Activated T-helper 9 cell treated with anti-CD3 and anti-CD28 coated beads, Interleukin-2, amount 50 U/mL, for 16 hours (primary cell): Measurements from ENCODE around the gene RHOU.
"Not testable (repeated sequence)": the region's sequence is repeated elsewhere in the genome, so short reads cannot be mapped to it uniquely, and the experiment has no call there.

Source experiments
- DNase-seq: peaks from one replicate; pipeline ENCODE4 v3.0.0-alpha.2; 2020; ENCODE audit warnings: low read depth

RHOU gene

DNA sequence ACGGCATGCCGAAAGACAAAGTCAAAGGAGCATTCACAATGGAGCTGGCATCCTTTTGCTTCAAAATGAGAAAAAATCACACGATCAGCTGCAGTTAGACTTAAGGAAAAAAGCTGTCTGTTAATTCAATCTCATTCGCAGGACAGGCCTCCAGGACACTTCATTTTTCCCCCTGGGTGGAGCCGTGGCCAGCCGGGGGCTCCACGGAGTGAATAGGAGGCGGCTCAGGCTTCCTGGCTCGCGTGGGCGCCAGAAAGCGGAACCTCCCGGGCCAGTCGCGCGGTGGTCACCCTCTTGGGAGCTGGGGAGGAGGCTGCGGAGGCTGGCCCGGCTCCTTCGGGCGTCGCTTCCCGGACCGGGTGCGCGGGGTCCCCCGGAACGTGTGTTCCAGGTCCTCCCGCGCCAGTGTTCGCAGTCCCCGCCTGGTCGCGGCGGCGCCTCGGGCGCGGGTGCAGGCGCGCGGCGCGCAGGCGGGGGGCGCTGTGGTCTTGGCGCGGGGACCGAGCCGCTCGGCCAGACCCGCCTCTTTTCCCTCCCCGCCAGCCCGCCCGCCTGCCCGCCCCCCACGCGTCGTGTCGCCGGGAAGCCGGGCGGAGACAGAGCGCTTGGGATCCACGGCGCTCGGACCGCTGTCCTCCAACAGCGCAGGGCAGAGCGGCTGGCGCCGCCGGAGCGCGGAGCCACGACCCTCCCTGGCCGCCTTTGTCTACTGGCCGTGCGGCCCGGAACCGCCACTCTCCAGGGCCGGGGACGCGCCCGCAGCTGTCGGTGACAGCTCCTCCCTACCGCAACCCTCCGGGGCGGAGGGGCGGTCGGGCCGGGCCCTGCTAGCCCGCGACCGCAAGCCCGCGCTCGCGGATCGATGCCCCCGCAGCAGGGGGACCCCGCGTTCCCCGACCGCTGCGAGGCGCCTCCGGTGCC, at the start of gene RHOU:
TSS of gene RHOU (plus strand) at position 599 of the 921 bp plus-strand sequence. CDS start at position 863, 264 bp downstream.
- DNase-seq: peak; percentile 48

- no peak for DNase-seq
Measured at GRCh38 chr1:228687587-228687986, 47.7 kb upstream of the RHOU start.

- DNase-seq: no peak
Measured at GRCh38 chr1:228689255-228689654, 46.0 kb upstream of the RHOU start.

DNA sequence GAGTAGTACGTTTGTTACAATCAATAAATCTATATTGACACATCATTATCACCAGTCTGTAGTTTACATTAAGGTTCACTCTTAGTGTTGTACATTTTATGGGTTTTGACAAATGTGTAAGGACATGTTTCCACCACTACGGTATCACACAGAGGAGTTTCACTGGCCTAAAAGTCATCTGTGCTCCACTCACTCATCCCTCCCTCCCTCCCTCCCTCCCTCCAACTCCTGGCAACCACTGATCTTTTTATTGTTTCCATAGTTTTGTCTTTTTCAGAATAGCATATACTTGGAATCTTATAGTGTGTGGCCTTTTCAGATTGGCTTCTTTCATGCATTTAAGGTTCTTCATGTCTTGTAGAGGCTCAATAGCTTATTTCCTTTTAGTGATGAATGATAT, 44.1 kb upstream of the RHOU start:
- DNase-seq: no peak

GRCh38 chr1:228691926-228692325, 43.4 kb upstream of the RHOU start:
- no peak for DNase-seq

DNA sequence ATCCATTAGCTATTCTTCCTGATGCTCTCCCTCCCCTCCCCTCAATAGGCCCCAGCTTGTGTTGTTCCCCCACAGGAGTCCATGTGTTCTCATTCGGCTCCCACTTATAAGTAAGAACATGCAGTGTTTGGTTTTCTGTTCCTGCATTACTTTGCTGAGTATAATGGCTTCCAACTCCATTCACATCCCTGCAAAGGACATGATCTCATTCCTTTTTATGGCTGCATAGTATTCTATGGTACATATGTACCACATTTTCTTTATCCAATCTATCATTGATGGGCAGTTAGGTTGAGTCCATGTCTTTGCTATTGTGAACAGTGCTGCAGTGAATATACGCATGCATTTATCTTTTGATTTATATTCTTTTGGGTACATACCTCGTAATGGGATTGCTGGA, 40.8 kb upstream of the RHOU start:
- DNase-seq: not testable (repeated sequence)

GRCh38 chr1:228695015-228695955, 40.0 kb upstream of the RHOU start:
- no peak for DNase-seq

DNA sequence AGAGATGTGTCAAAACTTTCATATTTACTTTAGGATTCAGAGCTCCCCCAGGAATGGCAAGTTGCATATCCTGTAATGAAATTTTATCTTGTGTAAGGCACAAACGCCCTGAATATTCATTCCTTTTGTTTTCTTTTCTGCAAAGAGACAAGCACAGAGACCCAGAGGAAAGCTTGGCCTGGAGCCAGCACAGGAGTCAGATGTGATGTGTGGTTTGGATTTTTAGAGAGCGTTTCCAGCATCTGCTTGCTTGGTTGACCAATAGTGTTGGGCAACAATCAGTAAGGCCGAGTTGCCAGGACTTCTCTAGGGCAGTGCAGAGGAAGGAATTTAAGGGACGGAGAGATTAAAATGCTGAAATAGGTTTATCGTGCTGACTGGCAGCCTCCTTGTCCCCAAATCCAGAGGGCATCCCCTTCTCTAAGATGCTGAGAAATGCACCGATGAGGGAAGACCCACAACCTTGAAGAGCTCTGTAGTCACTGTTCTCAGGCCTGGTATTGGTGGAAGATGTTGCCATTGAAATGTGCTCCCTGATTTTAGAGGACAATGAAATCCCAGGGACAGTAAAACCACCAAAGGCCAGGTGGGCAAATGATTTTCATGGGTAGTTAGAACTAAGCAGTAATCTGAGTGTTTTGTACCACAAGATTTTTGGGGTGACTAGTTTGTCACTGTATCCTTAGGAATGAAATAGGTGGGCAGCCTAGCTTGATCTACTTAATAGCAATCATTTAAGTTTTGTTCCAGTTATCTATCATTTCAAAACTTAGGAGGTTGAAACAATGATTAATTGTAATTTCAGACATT, 37.9 kb upstream of the RHOU start:
- DNase-seq: no peak

- DNase-seq: no peak
Measured at GRCh38 chr1:228698017-228698329, 37.3 kb upstream of the RHOU start.

GRCh38 chr1:228702433-228702832, 32.8 kb upstream of the RHOU start:
- no peak for DNase-seq

GRCh38 chr1:228706305-228706704, 29.0 kb upstream of the RHOU start:
- DNase-seq: no peak

GRCh38 chr1:228717081-228717480, 18.2 kb upstream of the RHOU start:
- DNase-seq: no peak

DNA sequence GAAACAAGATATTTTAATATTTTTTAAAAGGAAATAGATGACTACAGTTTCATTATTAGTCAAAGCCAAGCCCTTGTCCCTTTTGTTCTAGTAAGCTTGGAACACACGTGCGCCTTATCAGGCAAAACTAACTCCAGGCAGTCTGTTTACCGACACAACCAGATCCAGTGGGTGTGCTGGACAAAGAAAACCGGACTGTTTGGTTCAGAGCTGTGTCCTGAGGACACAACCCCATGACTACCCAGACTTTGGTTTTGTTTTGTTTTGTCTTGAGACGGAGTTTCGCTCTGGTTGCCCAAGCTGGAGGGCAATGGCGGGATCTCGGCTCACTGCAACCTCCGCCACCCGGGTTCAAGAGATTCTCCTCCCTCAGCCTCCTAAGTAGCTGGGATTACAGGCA, 13.9 kb upstream of the RHOU start:
- no peak for DNase-seq

DNA sequence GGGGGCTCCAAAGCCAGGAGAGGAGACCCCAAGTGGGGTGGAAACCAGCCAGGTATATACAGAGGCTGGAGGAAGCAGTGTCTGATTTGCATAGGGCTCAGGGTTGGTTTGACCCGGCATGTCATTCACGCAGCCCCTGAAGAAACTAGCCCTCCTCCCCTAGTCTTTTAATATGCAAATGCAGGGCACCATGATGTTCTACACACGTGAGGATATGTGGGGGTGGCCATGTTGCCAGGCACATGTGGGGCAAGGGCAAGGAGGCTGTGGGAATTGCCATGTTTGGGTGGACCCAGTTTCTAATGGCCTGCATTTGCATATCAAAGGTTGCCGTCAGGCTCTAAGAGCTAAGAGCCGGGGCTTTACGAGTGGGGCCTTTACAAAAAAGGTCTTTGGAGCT, 12.0 kb upstream of the RHOU start:
- no peak for DNase-seq

DNA sequence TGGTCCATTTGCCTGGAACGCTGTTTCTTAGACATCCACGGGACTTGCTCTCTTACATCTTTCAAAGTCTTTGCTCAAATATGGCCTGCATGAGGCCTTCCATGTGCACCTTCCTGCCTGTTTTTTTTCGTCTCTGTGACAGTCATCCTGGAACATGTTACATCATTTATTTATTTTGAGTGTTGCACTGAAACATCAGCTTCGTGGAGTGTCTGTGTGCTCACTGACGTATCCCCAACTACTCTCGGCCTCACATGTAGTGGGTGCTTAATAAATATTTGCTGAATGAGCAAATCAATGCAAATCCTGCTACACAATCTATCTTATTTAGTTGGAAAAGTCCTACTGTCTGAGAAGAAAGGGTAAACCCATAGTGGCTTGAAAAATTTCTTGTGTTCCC, 11.4 kb upstream of the RHOU start:
- DNase-seq: no peak

DNA sequence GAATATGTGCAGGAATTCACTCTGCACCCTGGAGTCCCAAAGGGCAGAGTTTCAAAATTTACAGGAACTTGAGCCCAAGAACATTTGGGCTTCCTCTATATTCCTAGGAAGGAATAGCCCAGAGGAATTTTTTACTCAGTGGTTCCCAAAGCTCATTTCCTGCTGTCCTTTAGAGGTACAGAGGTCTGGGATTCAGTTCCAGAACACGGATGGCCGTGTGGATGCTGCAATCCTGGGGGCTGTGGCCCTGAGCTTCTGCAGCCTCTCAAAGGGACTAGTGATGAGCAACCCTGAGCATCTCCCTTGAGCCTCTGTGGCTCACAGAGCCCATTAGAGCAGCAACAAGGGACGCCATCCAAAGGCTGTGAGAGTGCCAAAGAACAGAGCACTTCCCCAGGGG, 10.1 kb upstream of the RHOU start:
- no peak for DNase-seq

GRCh38 chr1:228727681-228728171, 7.6 kb upstream of the RHOU start:
- no peak for DNase-seq

- no peak for DNase-seq
Measured at GRCh38 chr1:228732426-228732825, 2.9 kb upstream of the RHOU start.

DNA sequence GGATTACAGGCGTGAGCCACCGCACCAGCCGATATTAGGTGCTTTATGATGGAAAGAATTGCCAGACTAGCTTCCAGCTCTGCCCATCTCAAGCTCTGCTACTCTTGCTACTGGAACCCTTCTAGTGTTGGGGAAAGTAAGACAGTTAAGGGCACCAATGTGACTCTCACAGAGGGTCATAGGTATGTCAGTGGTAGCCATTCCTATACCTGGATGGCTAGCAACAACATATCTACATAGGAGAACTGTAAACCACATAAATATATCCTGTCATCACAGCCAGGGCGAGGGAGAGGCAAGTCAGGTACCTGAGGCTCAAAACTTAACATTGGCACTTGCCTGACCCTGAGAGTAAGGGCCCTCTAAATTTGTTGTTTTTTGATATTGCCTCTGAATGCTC, 1.7 kb upstream of the RHOU start:
- DNase-seq: no peak

DNA sequence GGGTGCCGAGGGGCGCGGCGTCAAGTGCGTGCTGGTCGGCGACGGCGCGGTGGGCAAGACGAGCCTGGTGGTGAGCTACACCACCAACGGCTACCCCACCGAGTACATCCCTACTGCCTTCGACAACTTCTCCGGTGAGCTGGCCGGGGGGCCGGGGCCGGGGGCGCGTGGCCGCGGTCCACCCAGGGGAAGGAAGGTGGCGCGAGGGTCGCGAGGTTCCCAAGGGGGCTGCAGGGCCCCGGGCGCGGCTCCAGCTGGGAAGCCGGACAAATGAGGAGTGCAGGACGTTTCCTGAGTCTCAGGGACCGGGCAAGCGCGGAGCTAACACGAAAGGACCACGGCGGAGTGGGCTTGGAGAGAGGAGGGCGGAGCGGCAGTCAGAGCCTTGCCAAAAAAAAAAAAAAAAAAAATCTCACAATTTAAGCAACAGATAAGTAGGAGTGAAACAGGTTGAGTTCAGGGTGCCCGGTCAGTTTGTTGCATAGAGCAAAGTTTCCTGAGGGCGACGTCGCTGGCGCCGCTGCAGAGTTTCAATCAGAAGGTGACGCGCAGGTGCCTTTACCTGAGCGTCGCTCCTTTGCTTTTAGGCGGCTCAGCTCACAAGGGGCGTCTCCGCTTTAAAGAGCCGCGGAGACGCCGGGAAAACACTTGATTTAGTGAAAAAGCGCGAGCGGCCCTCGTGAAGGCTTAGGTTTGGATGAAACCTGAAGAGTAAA, 750 bp downstream of the RHOU start:
- peak; percentile 10 for DNase-seq

- DNase-seq: no peak
Measured at GRCh38 chr1:228736844-228737445, 1.7 kb downstream of the RHOU start.
